NOMO-1 treated with dmso at 0.1 percent for 144 hours (cell line): ENCODE data around the gene ARHGAP26.

Source experiments
- DNase-seq: peaks from one replicate; lab custom pipeline; 2025; ENCODE audit not compliant: unreplicated experiment; lab: John Stamatoyannopoulos, UW

ARHGAP26 gene

DNA sequence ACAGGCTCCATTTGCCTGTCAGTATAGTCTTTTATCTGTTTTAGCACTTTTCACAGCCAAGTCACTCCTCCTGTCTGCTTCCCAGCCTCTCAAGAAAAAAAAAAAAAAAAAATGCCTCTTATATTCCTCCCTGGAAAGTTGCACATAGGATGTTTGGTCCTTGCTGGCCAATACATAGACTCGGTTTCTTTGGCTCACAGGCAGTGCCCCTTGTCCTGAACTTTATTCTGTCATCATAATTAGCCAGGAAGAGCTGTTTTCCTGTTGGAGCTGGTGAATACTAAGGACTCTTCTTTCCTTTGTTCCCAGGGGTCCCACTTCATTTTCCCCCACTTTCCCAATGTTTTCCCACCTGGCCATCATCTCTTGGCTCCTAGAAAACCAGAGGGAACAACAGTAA, 442.1 kb downstream of the ARHGAP26 start:
- DNase-seq: no peak

GRCh38 chr5:143213231-143213850, 443.2 kb downstream of the ARHGAP26 start:
- no peak for DNase-seq

DNA sequence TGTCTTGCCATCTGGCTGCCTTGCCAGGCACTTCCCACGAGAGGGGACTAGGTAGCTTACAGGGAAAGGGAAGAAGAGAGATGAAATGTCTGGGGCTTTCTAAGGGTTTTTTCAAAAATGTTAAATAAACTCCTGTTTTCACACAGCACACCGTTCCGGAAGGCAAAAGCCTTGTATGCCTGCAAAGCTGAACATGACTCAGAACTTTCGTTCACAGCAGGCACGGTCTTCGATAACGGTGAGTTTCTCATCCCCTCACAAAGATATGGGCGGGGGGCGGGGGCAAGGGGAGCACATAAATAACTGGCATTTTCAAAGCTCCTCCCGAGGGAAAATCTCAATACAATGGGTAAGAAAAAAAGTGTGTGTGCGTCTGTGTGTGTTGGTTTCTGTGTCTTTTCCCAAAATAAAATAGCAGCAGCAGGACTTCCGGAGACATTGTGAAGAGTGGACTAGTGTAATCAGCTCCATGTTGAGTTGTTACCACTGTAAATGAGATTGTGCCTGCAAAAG, 443.7 kb downstream of the ARHGAP26 start:
- DNase-seq: no peak

DNA sequence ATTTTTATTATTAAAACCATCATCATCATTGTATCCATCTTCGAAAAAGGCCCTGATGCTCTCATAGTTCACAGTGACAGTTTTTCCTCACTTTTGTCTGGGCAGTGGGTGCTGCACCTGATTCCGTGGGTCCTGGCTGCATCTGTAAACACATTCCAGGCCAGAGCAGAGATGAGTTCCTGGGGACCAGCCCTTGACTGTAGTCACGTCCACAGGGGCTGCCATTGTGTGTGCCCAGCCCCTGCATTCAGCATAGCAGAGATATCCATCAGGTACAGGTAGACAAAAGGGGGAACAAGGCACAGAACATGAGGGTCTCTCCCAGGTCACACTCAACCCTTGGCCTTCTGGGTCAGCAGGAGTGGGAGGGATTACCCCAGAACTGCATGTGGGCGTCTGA, 444.3 kb downstream of the ARHGAP26 start:
- no peak for DNase-seq

GRCh38 chr5:143214890-143215289, 444.7 kb downstream of the ARHGAP26 start:
- no peak for DNase-seq

GRCh38 chr5:143215690-143216089, 445.5 kb downstream of the ARHGAP26 start:
- DNase-seq: peak; percentile 58

- DNase-seq: no peak
Observed at GRCh38 chr5:143216211-143216610, 446.0 kb downstream of the ARHGAP26 start.

DNA sequence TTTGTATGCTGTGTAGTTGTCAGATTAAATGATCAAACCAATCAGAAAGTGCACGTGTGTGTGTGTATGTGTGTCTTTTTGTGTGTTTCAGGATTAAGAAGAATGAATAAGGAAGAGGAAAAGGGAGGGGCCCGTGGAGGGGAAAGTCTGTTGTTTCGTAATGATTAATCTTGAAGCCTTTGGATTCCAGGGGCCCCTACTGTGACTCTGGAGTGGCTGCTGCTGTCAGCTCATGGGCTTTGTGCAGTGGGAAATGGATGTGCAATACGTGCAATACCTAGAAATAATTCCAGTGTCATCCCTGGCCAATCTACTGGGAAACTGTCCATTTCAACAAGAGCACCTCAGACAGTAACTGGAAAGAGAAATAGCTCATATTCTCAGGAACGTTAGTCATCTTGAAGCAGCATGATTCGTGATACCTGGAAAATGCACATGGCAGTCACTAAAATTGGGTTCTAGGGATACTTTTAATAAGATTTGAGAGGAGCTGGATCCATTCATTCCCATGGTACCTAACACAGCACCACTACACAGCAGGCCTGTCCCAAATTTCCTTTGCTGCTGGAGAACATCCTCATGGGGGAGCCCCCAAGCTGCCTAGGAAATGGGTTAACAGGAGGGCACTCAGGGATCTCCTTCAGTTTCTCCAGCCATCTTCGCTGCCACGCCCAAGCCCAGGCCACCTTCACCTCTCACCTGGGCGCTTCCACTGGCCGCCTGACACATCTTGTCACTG, 447.1 kb downstream of the ARHGAP26 start:
- peak; percentile 36 for DNase-seq

GRCh38 chr5:143217804-143218160, 447.6 kb downstream of the ARHGAP26 start:
- DNase-seq: no peak

DNA sequence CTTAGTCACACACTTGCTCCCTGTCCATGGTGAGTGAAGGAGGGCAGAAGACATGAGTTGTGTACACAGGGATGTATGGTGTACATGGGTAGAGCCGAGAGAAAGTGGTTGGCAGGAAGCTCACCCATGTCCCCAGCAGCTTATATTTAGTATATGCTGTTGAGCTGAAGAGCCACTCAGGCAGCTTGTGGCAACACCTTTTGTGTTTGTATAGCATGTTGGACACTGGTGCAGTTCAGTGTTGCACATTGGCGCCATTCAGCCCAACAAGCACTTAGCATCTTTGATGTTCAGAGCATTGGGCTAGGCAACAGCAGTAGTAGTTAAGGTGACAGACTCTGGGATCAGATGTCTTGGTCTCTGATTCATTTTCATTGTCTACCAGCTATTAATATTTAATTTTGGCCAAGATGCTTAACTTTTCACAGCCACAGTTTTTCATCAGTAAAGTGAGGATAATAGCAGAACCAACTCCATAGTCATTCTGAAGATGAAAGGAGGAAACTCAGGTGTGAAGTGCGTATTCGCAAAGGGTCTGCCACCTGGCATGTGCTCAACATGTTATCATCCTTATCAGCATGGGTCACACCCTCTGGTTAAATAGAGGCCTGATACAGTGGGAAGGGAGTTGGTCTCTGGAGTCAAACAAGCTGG, 448.5 kb downstream of the ARHGAP26 start:
- no peak for DNase-seq

DNA sequence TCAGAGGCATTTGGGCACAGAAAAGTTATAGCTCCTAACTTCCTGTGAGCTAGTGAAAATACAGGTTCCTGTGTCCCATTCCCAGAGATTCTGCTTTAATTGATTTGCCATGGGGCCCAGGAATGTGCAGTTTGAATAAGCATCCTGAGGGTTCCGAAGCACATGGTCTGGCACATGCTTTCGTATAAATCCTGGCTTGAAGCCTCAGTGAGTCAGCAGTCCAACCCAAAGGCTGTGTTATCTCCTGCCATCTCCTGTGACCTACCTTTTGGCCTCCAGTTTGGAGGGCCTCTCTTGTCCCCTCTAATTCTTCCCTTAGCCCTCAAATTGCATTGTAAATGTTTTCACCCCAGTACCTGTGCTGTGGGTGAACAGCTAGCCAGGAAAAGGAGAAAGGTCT, 449.5 kb downstream of the ARHGAP26 start:
- DNase-seq: no peak

GRCh38 chr5:143220748-143221251, 450.6 kb downstream of the ARHGAP26 start:
- DNase-seq: no peak

DNA sequence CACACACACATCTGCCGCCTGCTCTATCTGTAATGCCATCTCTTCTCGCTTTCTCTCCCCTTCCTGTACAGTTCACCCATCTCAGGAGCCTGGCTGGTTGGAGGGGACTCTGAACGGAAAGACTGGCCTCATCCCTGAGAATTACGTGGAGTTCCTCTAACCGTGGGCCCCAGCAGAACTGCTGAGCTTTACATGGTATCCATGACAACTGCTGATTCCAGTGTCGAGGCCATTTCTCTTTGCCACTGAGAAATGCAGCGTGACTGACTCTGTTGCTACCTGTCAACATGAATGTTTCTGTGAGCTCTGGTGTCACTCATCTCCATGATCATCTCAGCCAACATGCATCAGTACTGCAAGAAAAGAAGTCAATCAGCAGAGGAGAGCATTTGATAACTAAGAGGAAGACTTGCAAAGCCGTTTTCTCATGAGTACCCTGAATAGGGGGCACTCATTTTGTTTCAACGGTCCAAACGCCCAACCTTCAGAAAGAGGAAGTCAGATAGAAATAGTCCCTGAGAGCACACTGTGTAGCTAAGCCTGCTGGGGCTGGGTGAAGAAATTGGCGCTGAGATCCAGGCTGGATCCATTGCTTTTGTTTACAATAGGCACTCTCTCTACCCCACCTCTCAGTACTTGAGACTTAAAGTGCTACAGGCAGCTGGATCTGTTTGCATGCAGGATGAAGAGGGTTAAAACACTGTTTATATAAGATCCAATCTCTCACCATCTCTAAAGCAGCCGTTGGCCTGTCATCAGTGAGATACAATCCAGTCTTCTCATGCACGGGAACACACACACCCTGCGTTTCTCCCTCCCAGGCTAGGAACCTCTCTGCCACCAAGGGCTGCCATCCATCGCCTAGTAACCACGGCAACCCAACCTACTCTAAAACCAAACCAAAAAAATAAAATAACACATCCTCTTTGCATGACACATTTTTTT, 452.4 kb downstream of the ARHGAP26 start:
- DNase-seq: peak; percentile 81

DNA sequence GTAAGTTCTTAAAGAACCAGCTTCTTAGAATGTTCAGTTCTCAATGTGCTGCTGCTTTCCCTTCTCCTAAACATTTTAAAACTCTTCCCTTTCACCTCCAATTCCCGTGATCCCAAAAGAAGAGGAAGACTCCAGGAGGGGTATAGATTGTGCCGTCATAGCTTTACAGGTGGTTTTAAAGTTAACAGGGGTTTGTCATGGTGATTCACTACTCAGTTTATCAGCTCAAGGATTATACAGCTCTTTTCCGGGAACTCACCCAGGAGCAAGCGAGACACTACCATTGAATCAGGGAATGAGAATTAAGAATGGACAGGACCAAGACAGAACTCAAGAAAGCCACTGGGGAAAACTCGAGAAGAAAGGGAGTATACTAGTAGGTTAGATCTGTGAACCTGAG, 454.5 kb downstream of the ARHGAP26 start:
- no peak for DNase-seq

GRCh38 chr5:143225511-143225910, 455.3 kb downstream of the ARHGAP26 start:
- DNase-seq: no peak

DNA sequence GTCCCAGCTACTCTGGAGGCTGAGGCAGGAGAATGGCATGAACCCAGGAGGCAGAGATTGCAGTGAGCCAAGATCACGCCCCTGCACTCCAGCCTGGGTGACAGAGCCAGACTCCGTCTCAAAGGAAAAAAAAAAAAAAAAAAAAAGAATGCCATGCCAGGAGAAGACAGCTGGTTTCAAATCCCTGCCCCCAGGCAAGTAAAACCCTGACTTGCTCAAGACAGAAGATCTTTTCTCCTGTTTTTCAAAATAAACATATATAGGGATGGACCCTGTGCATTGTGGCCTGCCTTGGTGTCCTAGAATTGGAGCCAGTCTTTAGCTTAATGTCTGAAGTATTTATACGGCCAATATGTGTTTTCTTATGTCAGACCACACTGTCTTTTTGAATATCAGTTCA, 456.2 kb downstream of the ARHGAP26 start:
- no peak for DNase-seq

- no peak for DNase-seq
Observed at GRCh38 chr5:143226872-143227271, 456.7 kb downstream of the ARHGAP26 start.

GRCh38 chr5:143227301-143227700, 457.1 kb downstream of the ARHGAP26 start:
- DNase-seq: no peak

DNA sequence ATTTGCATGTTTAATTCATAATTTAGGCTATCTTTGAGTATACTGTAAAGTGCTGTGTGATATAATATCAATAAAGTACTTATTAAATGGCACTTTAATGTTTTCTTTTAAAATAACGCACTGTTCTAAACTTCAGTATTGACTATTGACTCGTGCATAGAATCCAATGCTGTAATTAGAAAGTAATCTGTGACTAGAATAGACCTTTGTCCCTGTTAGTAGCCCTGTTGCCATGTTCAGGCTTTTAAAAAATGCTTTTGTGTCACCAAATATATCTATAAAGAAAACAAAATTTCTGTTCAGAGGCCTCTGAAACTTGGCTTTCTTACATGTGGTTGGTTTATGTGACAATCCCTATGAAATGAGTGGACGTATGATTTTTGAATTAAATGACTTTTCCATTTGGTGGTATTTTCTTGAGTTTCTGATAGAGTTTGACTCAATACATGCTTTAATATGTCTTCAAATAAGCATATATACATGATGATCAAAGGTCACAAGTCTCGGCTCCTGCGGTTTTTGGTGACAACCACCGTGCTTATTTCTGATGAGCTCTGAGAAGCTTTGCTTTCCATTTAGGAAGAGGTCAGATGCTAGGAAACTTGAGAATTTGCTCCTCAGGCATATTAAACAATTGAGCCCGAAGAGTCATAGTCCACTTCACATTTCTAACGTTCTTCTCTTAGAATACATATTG, 458.6 kb downstream of the ARHGAP26 start:
- no peak for DNase-seq

- DNase-seq: no peak
Observed at GRCh38 chr5:143229426-143229895, 459.3 kb downstream of the ARHGAP26 start.
